Gastrocnemius medialis (tissue), 4 donors: ENCODE results near the gene GPR6. TPM values are rescaled to one million over a fixed set of nuclear protein-coding genes. Genes with fewer than 3 reads are reported as not detected.

Source experiments
- ATAC-seq, 2 donors: fragments of 150-250 bp; one replicate each; pipeline ENCODE4 v1.9.1; 2016
- DNase-seq, 2 donors: peaks; one replicate each; pipeline ENCODE4 v3.0.0-alpha.2; 2019
- H3K27ac ChIP-seq, 4 donors: fragments of 200-600 bp; sonication (generic); 1 replicate in 1 of 4; 2 replicates in 3 of 4; pipeline ENCODE4 v1.5.1; 2016 to 2018; ENCODE audit warnings: mild to moderate bottlenecking in 2 of 4, moderate library complexity in 1 of 4
- H3K27me3 ChIP-seq, 3 donors: fragments of 200-600 bp; sonication (generic) in 2 of 3; 1 replicate in 1 of 3; 2 replicates in 2 of 3; pipeline versions ENCODE4 v1.5.1 to v1.6.0; 2016 to 2019; ENCODE audit warnings: mild to moderate bottlenecking in 1 of 3, moderate library complexity in 1 of 3
- H3K36me3 ChIP-seq, 2 donors: fragments of 200-600 bp; sonication (generic) in 1 of 2; one replicate each; pipeline ENCODE4 v1.5.1; 2017 to 2018
- H3K4me1 ChIP-seq, 2 donors: fragments of 200-600 bp; sonication (generic) in 1 of 2; one replicate each; pipeline ENCODE4 v1.5.1; 2016 to 2017; ENCODE audit warnings: mild to moderate bottlenecking in 2 of 2
- H3K4me3 ChIP-seq, 4 donors: fragments of 200-600 bp; sonication (generic) in 3 of 4; 1 replicate in 1 of 4; 2 replicates in 3 of 4; pipeline ENCODE4 v1.5.1; 2016 to 2019; ENCODE audit warnings: mild to moderate bottlenecking in 2 of 4
- H3K9me3 ChIP-seq, 3 donors: fragments of 200-600 bp; sonication (generic) in 2 of 3; 1 replicate in 1 of 3; 2 replicates in 2 of 3; pipeline ENCODE4 v1.5.1; 2016 to 2019
- POLR2A ChIP-seq, 2 donors: fragments of 450-650 bp; IDR thresholded peaks; one replicate each; pipeline ENCODE4 v1.6.1; 2017; ENCODE audit warnings: antibody characterized with exemption in 2 of 2, mild to moderate bottlenecking in 2 of 2, moderate library complexity in 2 of 2
- in situ Hi-C, 4 donors: fragments of 200-750 bp; cut with MboI; loops; one replicate each; pipeline versions ENCODE4 v1.15.0 to v1.8.0; 2017; ENCODE audit warnings: low sequenced_read_pairs in 4 of 4
- intact Hi-C: fragments of 100-400 bp; cut with DNase I; formaldehyde crosslinking; loops from one replicate; pipeline ENCODE4 v1.15.1; 2023; ENCODE audit warnings: low total_unique reads
- total RNA-seq, 4 donors: library from RNA; depleted of rRNA; stranded (reverse); fragments of >200 nt; gene quantifications; one replicate each; pipeline versions ENCODE4 v1.1.0 to v1.2.3, GENCODE V29; 2016
- TF ChIP-seq, protein P1 (sequence below), 5 experiments: fragments of 450-650 bp in 3 of 5; fragments of 200-600 bp in 2 of 5; sonication (generic) in 2 of 5; IDR thresholded peaks in 4 of 5; conservative IDR thresholded peaks in 1 of 5; 1 replicate in 4 of 5; 2 replicates in 1 of 5; pipeline ENCODE4 v1.5.1; 2016 to 2019; ENCODE audit warnings: antibody characterized with exemption in 5 of 5, mild to moderate bottlenecking in 3 of 5, moderate library complexity in 3 of 5

Gene GPR6
- total RNA-seq, 4 donors from 2014 or later = not detected

DNA sequence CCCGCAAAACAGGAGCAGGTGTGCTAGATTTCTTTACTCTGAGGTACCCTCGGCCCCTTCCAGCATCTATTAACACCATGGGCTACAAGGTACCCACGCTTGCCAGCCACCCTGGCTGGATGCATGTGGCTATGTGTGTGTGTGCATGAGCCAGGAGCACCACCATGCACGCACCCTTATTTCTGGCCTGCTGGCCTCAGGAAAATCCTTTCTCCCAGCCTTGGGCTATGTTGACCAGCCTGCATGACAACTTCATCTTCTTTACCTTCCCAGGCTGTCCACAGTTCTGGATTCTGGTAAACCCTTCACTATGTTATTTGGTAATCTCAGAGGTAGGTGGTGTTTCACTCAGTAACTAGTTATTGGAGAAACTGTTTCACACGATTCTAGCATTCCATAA is 40.4 kb downstream of the GPR6 start:
- ATAC-seq (no peak), DNase-seq (no peak)
- TF ChIP-seq, protein P1, sequence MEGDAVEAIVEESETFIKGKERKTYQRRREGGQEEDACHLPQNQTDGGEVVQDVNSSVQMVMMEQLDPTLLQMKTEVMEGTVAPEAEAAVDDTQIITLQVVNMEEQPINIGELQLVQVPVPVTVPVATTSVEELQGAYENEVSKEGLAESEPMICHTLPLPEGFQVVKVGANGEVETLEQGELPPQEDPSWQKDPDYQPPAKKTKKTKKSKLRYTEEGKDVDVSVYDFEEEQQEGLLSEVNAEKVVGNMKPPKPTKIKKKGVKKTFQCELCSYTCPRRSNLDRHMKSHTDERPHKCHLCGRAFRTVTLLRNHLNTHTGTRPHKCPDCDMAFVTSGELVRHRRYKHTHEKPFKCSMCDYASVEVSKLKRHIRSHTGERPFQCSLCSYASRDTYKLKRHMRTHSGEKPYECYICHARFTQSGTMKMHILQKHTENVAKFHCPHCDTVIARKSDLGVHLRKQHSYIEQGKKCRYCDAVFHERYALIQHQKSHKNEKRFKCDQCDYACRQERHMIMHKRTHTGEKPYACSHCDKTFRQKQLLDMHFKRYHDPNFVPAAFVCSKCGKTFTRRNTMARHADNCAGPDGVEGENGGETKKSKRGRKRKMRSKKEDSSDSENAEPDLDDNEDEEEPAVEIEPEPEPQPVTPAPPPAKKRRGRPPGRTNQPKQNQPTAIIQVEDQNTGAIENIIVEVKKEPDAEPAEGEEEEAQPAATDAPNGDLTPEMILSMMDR (IDR thresholded peaks at IDR 0.05 in 4 of 5, conservative IDR thresholded peaks at IDR 0.05 in 1 of 5) = no peak
- no peak for TF ChIP-seq POLR2A (IDR thresholded peaks at IDR 0.05)
- H3K4me1 ChIP-seq = no peaks in the 10 kb centered on the region
- H3K4me3 ChIP-seq = no peak overlapping the region
- in situ Hi-C loops (no loop called here), intact Hi-C loops (no loop called here)
- H3K36me3 ChIP-seq = no peaks in the 10 kb centered on the region
- H3K27me3 ChIP-seq = no peaks in the 10 kb centered on the region
- H3K9me3 ChIP-seq = no peaks in the 10 kb centered on the region
- H3K27ac ChIP-seq = no peak overlapping the region

DNA sequence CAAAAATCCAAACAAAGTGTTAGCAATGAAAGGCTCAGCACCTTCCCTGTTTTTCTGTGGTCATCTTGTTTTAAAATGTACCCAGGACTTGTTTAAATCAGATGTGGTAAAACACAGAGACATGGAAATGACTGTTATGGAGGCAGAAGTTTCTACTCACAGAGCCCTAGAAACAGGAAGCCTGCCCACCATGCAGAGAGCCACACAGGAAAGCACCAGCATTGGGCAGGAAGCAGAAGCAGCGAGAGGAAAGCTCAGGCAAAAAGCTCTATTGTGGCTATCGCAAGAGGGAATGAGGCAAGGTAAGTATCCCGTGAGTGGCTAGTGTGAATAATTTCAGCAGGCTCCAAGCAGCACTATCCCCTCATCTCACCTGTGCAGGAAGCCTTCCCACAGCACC is 42.8 kb downstream of the GPR6 start:
- no peaks in the 10 kb centered on the region for H3K36me3 ChIP-seq
- no peak for DNase-seq

DNA sequence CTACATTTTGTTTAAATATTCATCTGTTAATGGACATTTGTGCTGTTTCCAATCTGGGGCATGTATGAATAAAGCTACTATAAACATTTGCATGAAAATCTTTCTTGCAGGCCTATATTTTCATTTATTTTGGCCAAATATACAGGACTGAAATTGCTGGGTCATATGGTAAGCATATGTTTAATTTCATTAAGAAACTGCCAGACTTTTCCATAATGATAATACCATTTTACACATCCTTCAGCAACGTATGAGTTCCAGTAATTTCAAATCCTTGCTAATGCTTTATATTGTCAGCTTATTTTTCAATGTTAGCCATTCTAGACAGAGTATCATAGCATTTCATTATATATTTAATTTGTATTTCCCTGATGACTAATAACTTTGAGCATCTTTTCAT is 51.0 kb downstream of the GPR6 start:
- Histone ChIP-seq H3K27ac (no peak overlapping the region), H3K4me1 (no peaks in the 10 kb centered on the region), H3K4me3 (no peak overlapping the region), H3K36me3 (no peaks in the 10 kb centered on the region), H3K9me3 (no peaks in the 10 kb centered on the region), H3K27me3 (no peaks in the 10 kb centered on the region)
- in situ Hi-C loops (loop anchor here in 2 of 4 donors (25.0 kb wide), 1 partner anchor 492 kb away; no protein-coding TSS in a partner anchor), intact Hi-C loops (no loop called here)
- DNase-seq (no peak), ATAC-seq (no peak)
- no peak for TF ChIP-seq POLR2A (IDR thresholded peaks at IDR 0.05)
- TF ChIP-seq, protein P1 (IDR thresholded peaks at IDR 0.05 in 4 of 5, conservative IDR thresholded peaks at IDR 0.05 in 1 of 5) = no peak

More for the DNA sequence above, 42.8 kb downstream of the GPR6 start:
- Histone ChIP-seq H3K4me1 (no peaks in the 10 kb centered on the region), H3K27ac (no peak overlapping the region), H3K4me3 (no peak overlapping the region), H3K9me3 (no peaks in the 10 kb centered on the region), H3K27me3 (no peaks in the 10 kb centered on the region)
- no peak for ATAC-seq
- TF ChIP-seq, protein P1 (IDR thresholded peaks at IDR 0.05 in 4 of 5, conservative IDR thresholded peaks at IDR 0.05 in 1 of 5) = no peak
- intact Hi-C loops = no loop called here
- in situ Hi-C loops = no loop called here

Other genes with a start within 250 kb of the GPR6 start
- 1 to 10 TPM in 2 of 4 donors, under 1 TPM in 2; 0.41 to 2.7 (median 1.4) TPM for gene WASF1, start 201.4 kb downstream of the GPR6 start, total RNA-seq
- gene CDC40, start 202.1 kb downstream of the GPR6 start, total RNA-seq = 10 to 100 TPM; 14.6 to 19.7 (median 16.5) TPM